ENCODE data around the gene CDCA7L. TPM values are rescaled to one million over a fixed set of nuclear protein-coding genes. Genes with fewer than 3 reads are reported as not detected.

CDCA7L gene
- total RNA-seq, 1 experiment from 2014 or later: 59.9 TPM

GRCh38 chr7:21916629-21917028, 29.1 kb downstream of the CDCA7L start:
- H3K4me2 ChIP-seq (ENCODE audit: low read length): no peak overlapping the region
- H3K9me3 ChIP-seq (ENCODE audit: low read length): no peaks in the 10 kb centered on the region
- H3K4me3 ChIP-seq (ENCODE audit: low read length): no peak overlapping the region
- H3K27ac ChIP-seq (ENCODE audit: low read length): no peak overlapping the region
- H3K9ac ChIP-seq (ENCODE audit: low read length): no peak overlapping the region
- no TSS peak for BruUV-seq (replicated peaks)
- POLR2A ChIA-PET (ENCODE audit: unreplicated experiment): no interaction called here
- peaks cover 12% of the 10 kb centered on the region; the same call in 1 of the 2 replicates for H3K36me3 ChIP-seq (ENCODE audit: low read depth, low read length)
- H2AFZ ChIP-seq (ENCODE audit: low read length): no peak overlapping the region
- intact Hi-C loops (cut with micrococcal nuclease): no loop called here
- H3K4me1 ChIP-seq (ENCODE audit: insufficient read depth, low read length): peaks cover 10% of the 10 kb centered on the region; the same call in 1 of the 2 replicates
- CTCF ChIA-PET: no interaction called here
- no peaks in the 10 kb centered on the region for H3F3A ChIP-seq (ENCODE audit: low read length, unreplicated experiment)
- TF ChIP-seq EZH2phosphoT487 (IDR thresholded peaks at IDR 0.05; ENCODE audit: borderline replicate concordance, low read length) (no peak), CTCF (conservative IDR thresholded peaks at IDR 0.05; ENCODE audit: low read depth, low read length) (no peak), EZH2 (IDR thresholded peaks at IDR 0.05; ENCODE audit: low read length, unreplicated experiment) (no peak)
- H3K79me2 ChIP-seq (ENCODE audit: low read length): peaks cover 33% of the 10 kb centered on the region
- no peak for ATAC-seq
- no peaks in the 10 kb centered on the region for H3K27me3 ChIP-seq (ENCODE audit: low read length)
- no peak for DNase-seq
- no peaks in the 10 kb centered on the region for H4K20me1 ChIP-seq (ENCODE audit: low read length)
- H3K9me2 ChIP-seq (replicated peaks; ENCODE audit: low read length): no peaks in the 10 kb centered on the region

- BruUV-seq (replicated peaks): no TSS peak
- H4K20me1 ChIP-seq (ENCODE audit: low read length): no peaks in the 10 kb centered on the region
- no peaks in the 10 kb centered on the region for H3K9me3 ChIP-seq (ENCODE audit: low read length)
- H3K27ac ChIP-seq (ENCODE audit: low read length): no peak overlapping the region
- H3K9me2 ChIP-seq (replicated peaks; ENCODE audit: low read length): no peaks in the 10 kb centered on the region
- DNase-seq (no peak), ATAC-seq (no peak)
- no peaks in the 10 kb centered on the region for H3K27me3 ChIP-seq (ENCODE audit: low read length)
- H3K9ac ChIP-seq (ENCODE audit: low read length): no peak overlapping the region
- peaks cover 13% of the 10 kb centered on the region; the same call in 1 of the 2 replicates for H3K4me1 ChIP-seq (ENCODE audit: insufficient read depth, low read length)
- intact Hi-C loops (cut with micrococcal nuclease): no loop called here
- no peak overlapping the region for H3K4me3 ChIP-seq (ENCODE audit: low read length)
- TF ChIP-seq CTCF (conservative IDR thresholded peaks at IDR 0.05; ENCODE audit: low read depth, low read length): no peak
- no peak for TF ChIP-seq EZH2 (IDR thresholded peaks at IDR 0.05; ENCODE audit: low read length, unreplicated experiment)
- TF ChIP-seq EZH2phosphoT487 (IDR thresholded peaks at IDR 0.05; ENCODE audit: borderline replicate concordance, low read length): no peak
- H2AFZ ChIP-seq (ENCODE audit: low read length): no peak overlapping the region
- peaks cover 12% of the 10 kb centered on the region; the same call in 1 of the 2 replicates for H3K36me3 ChIP-seq (ENCODE audit: low read depth, low read length)
- no peaks in the 10 kb centered on the region for H3F3A ChIP-seq (ENCODE audit: low read length, unreplicated experiment)
- peaks cover 28% of the 10 kb centered on the region for H3K79me2 ChIP-seq (ENCODE audit: low read length)
- H3K4me2 ChIP-seq (ENCODE audit: low read length): no peak overlapping the region
- ChIA-PET POLR2A (ENCODE audit: unreplicated experiment) (no interaction called here), CTCF (no interaction called here)
Measured at GRCh38 chr7:21916176-21916575, 29.5 kb downstream of the CDCA7L start.

- no peak overlapping the region for H2AFZ ChIP-seq (ENCODE audit: low read length)
- no peak overlapping the region for H3K4me3 ChIP-seq (ENCODE audit: low read length)
- H4K20me1 ChIP-seq (ENCODE audit: low read length): no peaks in the 10 kb centered on the region
- H3F3A ChIP-seq (ENCODE audit: low read length, unreplicated experiment): no peaks in the 10 kb centered on the region
- H3K79me2 ChIP-seq (ENCODE audit: low read length): peaks cover 18% of the 10 kb centered on the region
- DNase-seq (no peak), ATAC-seq (no peak)
- BruUV-seq (replicated peaks): no TSS peak
- POLR2A ChIA-PET (ENCODE audit: unreplicated experiment): no interaction called here
- intact Hi-C loops (cut with micrococcal nuclease): no loop called here
- CTCF ChIA-PET: no interaction called here
- TF ChIP-seq EZH2phosphoT487 (IDR thresholded peaks at IDR 0.05; ENCODE audit: borderline replicate concordance, low read length) (no peak), CTCF (conservative IDR thresholded peaks at IDR 0.05; ENCODE audit: low read depth, low read length) (no peak), EZH2 (IDR thresholded peaks at IDR 0.05; ENCODE audit: low read length, unreplicated experiment) (no peak)
- H3K27me3 ChIP-seq (ENCODE audit: low read length): no peaks in the 10 kb centered on the region
- H3K9ac ChIP-seq (ENCODE audit: low read length): no peak overlapping the region
- H3K36me3 ChIP-seq (ENCODE audit: low read depth, low read length): peaks cover 17% of the 10 kb centered on the region; the same call in 1 of the 2 replicates
- H3K9me2 ChIP-seq (replicated peaks; ENCODE audit: low read length): no peaks in the 10 kb centered on the region
- peaks cover 15% of the 10 kb centered on the region; the same call in 1 of the 2 replicates for H3K4me1 ChIP-seq (ENCODE audit: insufficient read depth, low read length)
- no peak overlapping the region for H3K27ac ChIP-seq (ENCODE audit: low read length)
- H3K9me3 ChIP-seq (ENCODE audit: low read length): no peaks in the 10 kb centered on the region
- H3K4me2 ChIP-seq (ENCODE audit: low read length): no peak overlapping the region
Measured at GRCh38 chr7:21915140-21915539, 30.6 kb downstream of the CDCA7L start.

Data from PC-3 (cell line).